IMR-90 (cell line): ENCODE data around the gene MOB2.

Experiments used
- CEBPB ChIP-seq: IDR thresholded peaks from 2 replicates; pipeline ENCODE4 v1.6.1; 2012; ENCODE audit warnings: low read depth, low read length, improper control_type of control experiment
- MXI1 ChIP-seq: IDR thresholded peaks from 2 replicates; pipeline ENCODE4 v1.6.1; 2012; ENCODE audit warnings: low read depth, mild to moderate bottlenecking, low read length, moderate library complexity, borderline replicate concordance
- NFE2L2 ChIP-seq: fragments of 150-350 bp; IDR thresholded peaks from 2 replicates; pipeline ENCODE4 v1.6.1; 2016; ENCODE audit warnings: low read depth, mild to moderate bottlenecking, low read length
- POLR2A ChIP-seq: IDR thresholded peaks from 2 replicates; pipeline ENCODE4 v1.6.1; 2012; ENCODE audit warnings: mild to moderate bottlenecking, low read depth, low read length
- RAD21 ChIP-seq: IDR thresholded peaks from 2 replicates; pipeline ENCODE4 v1.6.1; 2012; ENCODE audit warnings: low read length, improper control_type of control experiment
- RCOR1 ChIP-seq: IDR thresholded peaks from 2 replicates; pipeline ENCODE4 v1.6.1; 2012; ENCODE audit warnings: mild to moderate bottlenecking, low read length, improper control_type of control experiment; ENCODE audit not compliant: insufficient replicate concordance
- TF ChIP-seq, protein P1 (sequence below): conservative IDR thresholded peaks from 2 replicates; pipeline ENCODE4 v1.5.1; 2012; ENCODE audit warnings: mild to moderate bottlenecking, low read depth, low read length, improper control_type of control experiment
- TF ChIP-seq, protein P2 (sequence below): fragments of 150-350 bp; IDR thresholded peaks from 2 replicates; pipeline ENCODE4 v1.6.1; 2017; ENCODE audit warnings: mild to moderate bottlenecking, antibody characterized with exemption, low read length, low read depth

DNA sequence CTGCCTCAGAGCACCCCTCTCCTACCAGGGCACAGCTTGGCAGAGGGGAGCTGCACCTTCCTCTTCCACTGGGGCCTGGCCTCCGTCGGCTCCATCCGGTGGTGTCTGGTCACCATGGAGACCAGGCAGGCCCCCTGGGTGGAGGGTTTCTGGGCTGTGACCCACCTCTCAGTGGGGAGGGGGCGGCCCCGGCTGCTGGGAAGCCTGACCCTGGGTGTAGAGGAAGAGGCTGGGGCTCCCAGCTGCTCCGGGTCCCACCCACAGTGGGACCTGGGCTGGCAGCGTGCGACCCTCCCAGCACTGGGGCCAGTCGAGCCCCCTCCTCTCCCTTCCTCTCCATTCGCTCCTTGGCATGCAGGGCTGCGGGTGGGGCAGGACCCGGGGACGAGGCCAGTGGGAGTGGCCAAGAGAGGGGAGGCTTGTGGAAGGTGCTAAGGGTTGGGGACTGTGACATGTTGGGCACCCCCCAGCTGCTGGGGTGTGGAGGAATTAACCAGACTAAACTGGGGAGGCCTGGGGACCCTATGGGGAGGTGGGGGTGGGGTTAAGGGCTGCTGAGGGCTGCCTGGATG lies 50.0 kb downstream of the MOB2 start:
- TF ChIP-seq, protein P1, sequence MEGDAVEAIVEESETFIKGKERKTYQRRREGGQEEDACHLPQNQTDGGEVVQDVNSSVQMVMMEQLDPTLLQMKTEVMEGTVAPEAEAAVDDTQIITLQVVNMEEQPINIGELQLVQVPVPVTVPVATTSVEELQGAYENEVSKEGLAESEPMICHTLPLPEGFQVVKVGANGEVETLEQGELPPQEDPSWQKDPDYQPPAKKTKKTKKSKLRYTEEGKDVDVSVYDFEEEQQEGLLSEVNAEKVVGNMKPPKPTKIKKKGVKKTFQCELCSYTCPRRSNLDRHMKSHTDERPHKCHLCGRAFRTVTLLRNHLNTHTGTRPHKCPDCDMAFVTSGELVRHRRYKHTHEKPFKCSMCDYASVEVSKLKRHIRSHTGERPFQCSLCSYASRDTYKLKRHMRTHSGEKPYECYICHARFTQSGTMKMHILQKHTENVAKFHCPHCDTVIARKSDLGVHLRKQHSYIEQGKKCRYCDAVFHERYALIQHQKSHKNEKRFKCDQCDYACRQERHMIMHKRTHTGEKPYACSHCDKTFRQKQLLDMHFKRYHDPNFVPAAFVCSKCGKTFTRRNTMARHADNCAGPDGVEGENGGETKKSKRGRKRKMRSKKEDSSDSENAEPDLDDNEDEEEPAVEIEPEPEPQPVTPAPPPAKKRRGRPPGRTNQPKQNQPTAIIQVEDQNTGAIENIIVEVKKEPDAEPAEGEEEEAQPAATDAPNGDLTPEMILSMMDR, result no peak
- TF ChIP-seq RCOR1, result no peak
- TF ChIP-seq, protein P2, sequence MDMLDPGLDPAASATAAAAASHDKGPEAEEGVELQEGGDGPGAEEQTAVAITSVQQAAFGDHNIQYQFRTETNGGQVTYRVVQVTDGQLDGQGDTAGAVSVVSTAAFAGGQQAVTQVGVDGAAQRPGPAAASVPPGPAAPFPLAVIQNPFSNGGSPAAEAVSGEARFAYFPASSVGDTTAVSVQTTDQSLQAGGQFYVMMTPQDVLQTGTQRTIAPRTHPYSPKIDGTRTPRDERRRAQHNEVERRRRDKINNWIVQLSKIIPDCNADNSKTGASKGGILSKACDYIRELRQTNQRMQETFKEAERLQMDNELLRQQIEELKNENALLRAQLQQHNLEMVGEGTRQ, result no peak
- TF ChIP-seq POLR2A, result no peak
- no peak for TF ChIP-seq CEBPB
- no peak for TF ChIP-seq MXI1
- TF ChIP-seq NFE2L2, result no peak
- TF ChIP-seq RAD21, result no peak
